ENCODE results near the gene TOGARAM1.

TOGARAM1 gene

DNA sequence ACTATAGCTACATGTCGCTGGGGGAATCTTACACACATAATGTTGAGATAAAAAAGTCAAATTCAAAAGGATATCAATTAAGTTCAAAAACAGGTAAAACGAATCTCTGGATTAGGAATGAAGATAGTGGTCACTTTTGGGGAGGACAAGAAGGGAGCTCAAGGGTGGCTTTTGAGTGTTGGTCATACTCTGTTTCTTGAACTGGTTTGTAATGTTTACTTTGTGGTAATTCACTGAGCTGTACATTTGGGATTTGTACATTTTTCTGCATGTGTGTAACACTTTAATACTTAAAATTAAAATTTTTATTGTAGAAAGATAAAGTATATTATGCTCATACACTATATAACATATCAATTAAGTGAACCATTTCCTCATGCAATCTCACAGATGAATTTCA, 26.8 kb upstream of the TOGARAM1 start:
- H2AFZ ChIP-seq (ENCODE audit: low read depth, low read length), result no peak overlapping the region
- H3K27ac ChIP-seq (ENCODE audit: low read length, poor library complexity, severe bottlenecking), result no peak overlapping the region
- H4K8ac ChIP-seq (ENCODE audit: low read length), result no peak overlapping the region
- H3K36me3 ChIP-seq (ENCODE audit: control insufficient read depth in 1 of 2, insufficient read depth in 2 of 2, low read depth in 1 of 2, low read length in 2 of 2), result peaks cover 7 to 55% of the 10 kb centered on the region in 2 experiments
- no peak overlapping the region for H2BK15ac ChIP-seq (ENCODE audit: low read depth, poor library complexity, severe bottlenecking)
- H3K27me3 ChIP-seq (ENCODE audit: control insufficient read depth in 1 of 2, insufficient read depth in 1 of 2, low read length in 2 of 2), result no peaks in the 10 kb centered on the region
- no peak overlapping the region for H2BK12ac ChIP-seq (ENCODE audit: low read length in 2 of 2)
- H3K4me3 ChIP-seq (ENCODE audit: insufficient read depth in 1 of 2, low read depth in 1 of 2, low read length in 2 of 2), result no peak overlapping the region
- peaks cover 26% of the 10 kb centered on the region for H3K79me1 ChIP-seq (replicated peaks; ENCODE audit: low read length, poor library complexity, severe bottlenecking)
- H3K14ac ChIP-seq (ENCODE audit: low read length in 2 of 2), result no peak overlapping the region
- no peak overlapping the region for H3K4me2 ChIP-seq (ENCODE audit: low read length, poor library complexity, severe bottlenecking)
- no peak overlapping the region for H2BK5ac ChIP-seq (ENCODE audit: low read depth, low read length, poor library complexity, severe bottlenecking)
- no peaks in the 10 kb centered on the region for H3K4me1 ChIP-seq (ENCODE audit: control insufficient read depth, insufficient read depth, low read depth, low read length)
- H2AK5ac ChIP-seq (ENCODE audit: low read length, severe bottlenecking), result no peak overlapping the region
- WGBS, result 86% methylated on average over 1 of the region's 2 CpGs
- H2BK120ac ChIP-seq (ENCODE audit: low read depth, low read length), result no peak overlapping the region
- no peak overlapping the region for H4K91ac ChIP-seq (ENCODE audit: low read length)
- DNase-seq, result no peak
- H3K4ac ChIP-seq (ENCODE audit: low read depth in 1 of 2, low read length in 2 of 2), result no peak overlapping the region
- H3K9me3 ChIP-seq (ENCODE audit: control insufficient read depth, low read length), result no peaks in the 10 kb centered on the region
- H3K18ac ChIP-seq (ENCODE audit: low read depth in 1 of 2, low read length in 2 of 2), result no peak overlapping the region
- no peak overlapping the region for H3K23ac ChIP-seq (ENCODE audit: low read length in 2 of 2)
- H3K9ac ChIP-seq (ENCODE audit: low read length), result no peak overlapping the region

DNA sequence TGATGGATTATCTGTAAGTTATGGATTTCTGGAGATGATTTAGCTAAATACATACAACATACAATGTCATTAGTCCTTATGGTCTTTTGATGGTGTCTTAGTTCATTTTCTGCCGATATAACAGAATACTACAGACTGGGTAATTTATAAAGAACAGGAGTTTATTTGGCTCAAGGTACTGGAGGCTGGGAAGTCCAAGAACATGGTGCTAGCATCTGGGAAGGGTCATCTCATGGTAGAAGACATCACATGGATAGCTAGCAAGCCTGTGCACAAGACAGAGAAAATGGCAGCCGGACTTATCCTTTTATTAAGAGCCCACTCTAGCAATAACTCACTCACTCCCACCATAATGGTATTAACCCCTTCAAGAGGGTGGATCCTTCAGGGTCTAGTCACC, 24.4 kb upstream of the TOGARAM1 start:
- Histone ChIP-seq H3K27ac (ENCODE audit: low read length, poor library complexity, severe bottlenecking) (no peak overlapping the region), H4K91ac (ENCODE audit: low read length) (no peak overlapping the region), H3K18ac (ENCODE audit: low read depth in 1 of 2, low read length in 2 of 2) (no peak overlapping the region), H3K27me3 (ENCODE audit: control insufficient read depth in 1 of 2, insufficient read depth in 1 of 2, low read length in 2 of 2) (no peaks in the 10 kb centered on the region), H2BK15ac (ENCODE audit: low read depth, poor library complexity, severe bottlenecking) (no peak overlapping the region), H3K9me3 (ENCODE audit: control insufficient read depth, low read length) (no peaks in the 10 kb centered on the region), H2AK5ac (ENCODE audit: low read length, severe bottlenecking) (no peak overlapping the region), H3K4me3 (ENCODE audit: insufficient read depth in 1 of 2, low read depth in 1 of 2, low read length in 2 of 2) (no peak overlapping the region), H2AFZ (ENCODE audit: low read depth, low read length) (no peak overlapping the region), H3K9ac (ENCODE audit: low read length) (no peak overlapping the region), H3K14ac (ENCODE audit: low read length in 2 of 2) (no peak overlapping the region), H3K79me1 (replicated peaks; ENCODE audit: low read length, poor library complexity, severe bottlenecking) (peaks cover 24% of the 10 kb centered on the region), H2BK5ac (ENCODE audit: low read depth, low read length, poor library complexity, severe bottlenecking) (no peak overlapping the region), H3K4me1 (ENCODE audit: control insufficient read depth, insufficient read depth, low read depth, low read length) (no peaks in the 10 kb centered on the region), H2BK120ac (ENCODE audit: low read depth, low read length) (no peak overlapping the region), H4K8ac (ENCODE audit: low read length) (no peak overlapping the region), H3K36me3 (ENCODE audit: control insufficient read depth in 1 of 2, insufficient read depth in 2 of 2, low read depth in 1 of 2, low read length in 2 of 2) (peaks cover 10 to 62% of the 10 kb centered on the region in 2 experiments), H3K23ac (ENCODE audit: low read length in 2 of 2) (no peak overlapping the region), H3K4me2 (ENCODE audit: low read length, poor library complexity, severe bottlenecking) (no peak overlapping the region), H2BK12ac (ENCODE audit: low read length in 2 of 2) (no peak overlapping the region), H3K4ac (ENCODE audit: low read depth in 1 of 2, low read length in 2 of 2) (no peak overlapping the region)
- DNase-seq, result no peak
- 96% methylated on average over 2 of the region's 2 CpGs for WGBS

DNA sequence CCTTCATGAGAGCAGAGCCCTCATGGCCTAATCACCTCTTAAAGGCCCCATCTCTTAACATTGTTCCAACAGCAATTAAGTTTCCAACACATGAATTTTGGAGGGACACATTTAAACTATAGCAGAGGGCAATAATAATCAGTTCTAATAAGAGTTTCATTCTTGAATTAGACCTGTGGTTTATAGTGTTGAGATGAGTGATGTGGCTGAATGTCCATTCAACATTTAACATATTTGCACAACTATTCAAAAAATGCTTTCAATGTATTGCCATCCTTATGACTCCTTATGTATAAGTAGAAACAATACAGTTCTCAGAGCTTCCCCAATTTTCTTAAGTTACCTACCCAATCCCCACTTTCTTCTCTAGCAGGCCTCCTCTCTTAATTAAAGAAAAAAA, 21.8 kb upstream of the TOGARAM1 start:
- Histone ChIP-seq H2BK15ac (ENCODE audit: low read depth, poor library complexity, severe bottlenecking) (no peak overlapping the region), H2BK5ac (ENCODE audit: low read depth, low read length, poor library complexity, severe bottlenecking) (no peak overlapping the region), H3K36me3 (ENCODE audit: control insufficient read depth in 1 of 2, insufficient read depth in 2 of 2, low read depth in 1 of 2, low read length in 2 of 2) (peaks cover 10 to 73% of the 10 kb centered on the region in 2 experiments), H3K18ac (ENCODE audit: low read depth in 1 of 2, low read length in 2 of 2) (no peak overlapping the region), H2AK5ac (ENCODE audit: low read length, severe bottlenecking) (no peak overlapping the region), H3K9me3 (ENCODE audit: control insufficient read depth, low read length) (no peaks in the 10 kb centered on the region), H2AFZ (ENCODE audit: low read depth, low read length) (no peak overlapping the region), H4K91ac (ENCODE audit: low read length) (no peak overlapping the region), H3K4ac (ENCODE audit: low read depth in 1 of 2, low read length in 2 of 2) (no peak overlapping the region), H3K4me3 (ENCODE audit: insufficient read depth in 1 of 2, low read depth in 1 of 2, low read length in 2 of 2) (no peak overlapping the region), H3K23ac (ENCODE audit: low read length in 2 of 2) (no peak overlapping the region), H3K27me3 (ENCODE audit: control insufficient read depth in 1 of 2, insufficient read depth in 1 of 2, low read length in 2 of 2) (no peaks in the 10 kb centered on the region), H3K4me2 (ENCODE audit: low read length, poor library complexity, severe bottlenecking) (no peak overlapping the region), H3K4me1 (ENCODE audit: control insufficient read depth, insufficient read depth, low read depth, low read length) (no peaks in the 10 kb centered on the region), H3K14ac (ENCODE audit: low read length in 2 of 2) (no peak overlapping the region), H4K8ac (ENCODE audit: low read length) (no peak overlapping the region), H3K9ac (ENCODE audit: low read length) (no peak overlapping the region), H3K27ac (ENCODE audit: low read length, poor library complexity, severe bottlenecking) (no peak overlapping the region), H3K79me1 (replicated peaks; ENCODE audit: low read length, poor library complexity, severe bottlenecking) (peaks cover 23% of the 10 kb centered on the region), H2BK12ac (ENCODE audit: low read length in 2 of 2) (no peak overlapping the region), H2BK120ac (ENCODE audit: low read depth, low read length) (no peak overlapping the region)
- DNase-seq, result no peak

DNA sequence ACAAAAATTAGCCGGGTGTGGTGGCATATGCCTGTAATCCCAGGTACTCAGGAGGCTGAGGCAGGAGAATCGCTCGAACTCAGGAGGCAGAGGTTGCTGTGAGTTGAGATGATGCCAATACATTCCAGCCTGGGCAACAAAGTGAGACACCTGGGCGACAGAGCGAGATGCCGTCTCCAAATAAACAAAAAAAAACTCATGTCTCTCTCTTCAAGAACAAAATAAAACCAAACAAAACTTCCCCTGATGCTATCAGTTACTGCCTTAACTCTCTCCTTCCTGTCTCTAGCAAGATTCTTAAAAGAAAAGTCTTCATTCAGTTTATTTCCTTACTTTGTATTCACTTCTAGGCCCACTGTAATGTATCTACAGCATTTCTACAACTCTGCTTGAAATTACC, 21.0 kb upstream of the TOGARAM1 start:
- H3K27me3 ChIP-seq (ENCODE audit: control insufficient read depth in 1 of 2, insufficient read depth in 1 of 2, low read length in 2 of 2), result no peaks in the 10 kb centered on the region
- H2BK15ac ChIP-seq (ENCODE audit: low read depth, poor library complexity, severe bottlenecking), result no peak overlapping the region
- no peak overlapping the region for H3K4ac ChIP-seq (ENCODE audit: low read depth in 1 of 2, low read length in 2 of 2)
- no peak overlapping the region for H3K4me2 ChIP-seq (ENCODE audit: low read length, poor library complexity, severe bottlenecking)
- H4K91ac ChIP-seq (ENCODE audit: low read length), result no peak overlapping the region
- DNase-seq, result no peak
- H3K9me3 ChIP-seq (ENCODE audit: control insufficient read depth, low read length), result no peaks in the 10 kb centered on the region
- H3K18ac ChIP-seq (ENCODE audit: low read depth in 1 of 2, low read length in 2 of 2), result no peak overlapping the region
- no peak overlapping the region for H2AFZ ChIP-seq (ENCODE audit: low read depth, low read length)
- no peak overlapping the region for H2BK5ac ChIP-seq (ENCODE audit: low read depth, low read length, poor library complexity, severe bottlenecking)
- H3K4me3 ChIP-seq (ENCODE audit: insufficient read depth in 1 of 2, low read depth in 1 of 2, low read length in 2 of 2), result no peak overlapping the region
- no peak overlapping the region for H2AK5ac ChIP-seq (ENCODE audit: low read length, severe bottlenecking)
- no peak overlapping the region for H2BK120ac ChIP-seq (ENCODE audit: low read depth, low read length)
- peaks cover 10 to 73% of the 10 kb centered on the region in 2 experiments for H3K36me3 ChIP-seq (ENCODE audit: control insufficient read depth in 1 of 2, insufficient read depth in 2 of 2, low read depth in 1 of 2, low read length in 2 of 2)
- H3K4me1 ChIP-seq (ENCODE audit: control insufficient read depth, insufficient read depth, low read depth, low read length), result no peaks in the 10 kb centered on the region
- H3K9ac ChIP-seq (ENCODE audit: low read length), result no peak overlapping the region
- H3K27ac ChIP-seq (ENCODE audit: low read length, poor library complexity, severe bottlenecking), result no peak overlapping the region
- whole genome bisulfite sequencing, result 97% methylated on average over 6 of the region's 6 CpGs
- peaks cover 25% of the 10 kb centered on the region for H3K79me1 ChIP-seq (replicated peaks; ENCODE audit: low read length, poor library complexity, severe bottlenecking)
- H2BK12ac ChIP-seq (ENCODE audit: low read length in 2 of 2), result no peak overlapping the region
- no peak overlapping the region for H3K23ac ChIP-seq (ENCODE audit: low read length in 2 of 2)
- no peak overlapping the region for H3K14ac ChIP-seq (ENCODE audit: low read length in 2 of 2)
- H4K8ac ChIP-seq (ENCODE audit: low read length), result no peak overlapping the region

Data from mesenchymal stem cell (in vitro differentiated cells and primary cell).